ENCODE data around the gene PRKN.

Gene PRKN

GRCh38 chr6:161716176-161716575, 1011.4 kb downstream of the PRKN start:
- no peak for DNase-seq (ENCODE audit: low spot score)

- DNase-seq (ENCODE audit: low spot score): no peak
Measured at GRCh38 chr6:161711938-161712337, 1015.6 kb downstream of the PRKN start.

DNA sequence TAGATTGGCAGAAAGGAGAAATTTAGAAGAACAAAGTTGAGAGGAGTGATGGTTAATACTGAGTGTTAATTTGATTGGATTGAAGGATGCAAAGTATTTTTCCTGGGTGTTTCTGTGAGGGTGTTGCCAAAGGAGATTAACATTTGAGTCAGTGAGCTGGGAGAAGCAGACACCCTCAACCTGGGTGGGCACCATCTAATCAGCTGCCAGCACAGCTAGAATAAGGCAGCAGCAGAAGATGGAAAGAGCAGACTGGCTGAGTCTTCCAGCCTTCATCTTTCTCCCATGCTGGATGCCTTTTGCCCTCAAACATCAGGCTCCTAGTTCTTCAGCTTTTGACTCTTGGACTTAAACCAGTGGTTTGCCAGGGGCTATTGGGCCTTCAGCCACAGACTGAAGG, 1016.1 kb downstream of the PRKN start:
- no peak for DNase-seq (ENCODE audit: low spot score)

- DNase-seq (ENCODE audit: low spot score): no peak
Measured at GRCh38 chr6:161710698-161711097, 1016.9 kb downstream of the PRKN start.

- no peak for DNase-seq (ENCODE audit: low spot score)
Measured at GRCh38 chr6:161701056-161701455, 1026.5 kb downstream of the PRKN start.

GRCh38 chr6:161696801-161697200, 1030.8 kb downstream of the PRKN start:
- no peak for DNase-seq (ENCODE audit: low spot score)

DNA sequence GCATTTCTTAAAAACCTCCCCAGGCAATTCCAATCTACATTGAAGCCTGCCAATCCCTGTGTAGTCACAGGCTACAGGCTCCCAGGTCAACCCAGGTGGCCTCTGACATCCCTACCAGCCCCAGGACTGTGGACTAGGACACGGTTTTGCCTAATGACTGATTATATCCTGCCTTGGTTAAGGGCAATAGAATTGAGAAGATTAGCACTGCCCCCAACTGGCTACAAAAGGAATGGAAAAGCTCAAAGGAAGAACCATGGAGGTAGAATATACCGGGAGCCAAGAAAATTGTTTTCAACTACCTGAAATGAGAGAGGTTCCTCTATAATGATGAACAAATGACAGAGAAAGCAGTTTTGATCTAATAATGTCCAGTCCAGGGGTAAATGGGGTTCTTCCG, 1032.6 kb downstream of the PRKN start:
- DNase-seq (ENCODE audit: low spot score): peak; percentile 40

- no peak for DNase-seq (ENCODE audit: low spot score)
Measured at GRCh38 chr6:161686655-161687054, 1040.9 kb downstream of the PRKN start.

DNA sequence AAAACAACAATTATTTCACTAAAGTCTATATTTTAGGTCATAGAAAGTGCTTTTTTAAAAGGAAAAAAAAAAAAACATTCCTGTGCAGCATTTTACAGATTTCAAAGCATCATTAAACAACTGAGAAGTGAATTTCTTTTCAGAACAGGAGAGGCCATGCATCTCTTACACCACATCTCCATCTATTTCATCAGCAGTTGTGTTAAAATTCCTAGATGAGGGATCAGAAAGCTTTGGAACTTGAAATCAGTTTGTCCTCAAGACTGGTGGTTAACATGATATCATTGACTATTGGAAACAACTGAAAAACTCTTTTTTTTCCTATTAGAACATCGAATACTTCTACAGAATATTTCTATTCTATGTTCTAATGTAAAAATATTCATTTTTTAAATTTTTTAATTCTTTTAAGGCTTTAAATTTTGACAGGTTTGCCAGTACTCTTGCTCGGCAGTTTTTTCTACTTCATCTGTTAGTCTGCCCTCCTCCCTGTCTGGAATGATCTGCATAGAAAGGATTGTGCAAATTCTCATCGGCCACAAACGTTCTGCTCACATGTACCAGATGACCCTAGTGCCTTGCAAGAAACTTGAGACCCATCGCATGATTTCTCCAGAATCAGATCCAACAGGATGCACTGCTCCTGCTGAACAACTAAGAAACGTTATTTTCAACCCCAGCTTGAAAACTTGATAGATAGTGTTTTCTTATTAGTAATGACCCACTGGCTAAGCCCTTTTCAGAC, 1042.7 kb downstream of the PRKN start:
- peak; percentile 21 for DNase-seq (ENCODE audit: low spot score)

- DNase-seq (ENCODE audit: low spot score): no peak
Measured at GRCh38 chr6:161683400-161683799, 1044.2 kb downstream of the PRKN start.

- DNase-seq (ENCODE audit: low spot score): no peak
Measured at GRCh38 chr6:161682982-161683381, 1044.6 kb downstream of the PRKN start.

DNA sequence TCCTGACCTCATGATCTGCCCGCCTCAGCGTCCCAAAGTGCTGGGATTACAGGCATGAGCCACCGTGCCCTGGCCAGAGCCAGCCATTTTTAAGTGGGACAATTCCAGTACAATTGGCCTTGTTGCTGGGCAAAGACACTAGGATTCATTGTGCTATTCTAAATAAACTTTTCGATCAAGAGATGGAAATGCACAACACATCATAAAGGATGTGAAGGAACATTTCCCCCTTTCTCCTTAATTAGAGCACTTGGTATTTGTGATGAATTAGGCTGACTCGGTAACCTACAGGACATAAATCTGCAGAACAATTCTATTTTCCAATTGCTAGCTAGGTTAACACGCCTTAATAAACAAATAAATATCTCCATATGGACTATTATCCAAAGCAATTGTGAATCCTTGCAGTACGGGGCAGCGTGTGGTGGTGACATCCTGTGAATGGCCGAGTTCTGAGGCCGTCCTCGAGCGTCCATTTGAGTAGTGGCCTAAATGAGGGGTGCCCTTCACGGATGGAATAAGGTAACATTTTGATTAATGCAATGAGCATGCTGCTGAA, 1047.5 kb downstream of the PRKN start:
- no peak for DNase-seq (ENCODE audit: low spot score)

DNA sequence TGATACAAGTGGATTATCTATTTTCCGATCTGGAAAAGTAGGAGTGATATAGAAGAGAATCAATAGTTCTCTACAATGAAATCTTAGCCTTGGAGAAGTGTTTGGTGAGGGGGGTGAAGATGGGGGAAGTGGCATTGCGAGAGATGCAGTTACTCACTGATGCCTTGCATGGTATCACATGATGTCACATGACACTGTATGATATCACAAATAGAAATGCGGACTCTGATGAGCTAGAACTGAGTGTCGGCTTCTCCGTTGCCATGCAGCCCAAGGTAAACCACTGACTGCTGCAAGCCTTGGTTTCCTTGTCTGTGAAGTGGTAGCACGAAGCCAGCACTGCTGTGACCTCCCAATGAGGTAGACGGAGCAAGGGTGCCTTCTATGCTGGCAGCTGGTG, 1050.4 kb downstream of the PRKN start:
- no peak for DNase-seq (ENCODE audit: low spot score)

DNA sequence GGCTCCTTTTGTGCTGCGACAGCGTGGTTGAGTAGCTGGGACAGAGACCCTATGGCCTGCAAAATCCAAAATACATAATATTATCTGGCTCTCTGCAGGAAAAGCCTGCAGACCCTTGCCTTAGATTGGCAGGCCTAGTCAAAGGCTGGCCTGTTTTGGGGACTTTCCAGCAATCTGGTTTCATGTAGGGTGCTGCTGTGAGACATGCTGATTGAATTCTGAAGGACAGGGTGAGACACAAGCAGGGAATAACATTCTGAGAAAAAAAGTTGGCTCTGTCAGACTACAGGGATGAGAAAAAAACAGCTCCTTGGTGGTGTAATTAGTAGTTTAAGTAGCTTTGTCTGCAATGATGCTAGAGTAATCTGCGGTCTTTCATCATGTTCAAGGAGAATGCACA, 1051.0 kb downstream of the PRKN start:
- no peak for DNase-seq (ENCODE audit: low spot score)

- DNase-seq (ENCODE audit: low spot score): no peak
Measured at GRCh38 chr6:161674930-161675682, 1052.5 kb downstream of the PRKN start.

GRCh38 chr6:161673026-161673425, 1054.5 kb downstream of the PRKN start:
- DNase-seq (ENCODE audit: low spot score): no peak

- no peak for DNase-seq (ENCODE audit: low spot score)
Measured at GRCh38 chr6:161671117-161671516, 1056.4 kb downstream of the PRKN start.

DNA sequence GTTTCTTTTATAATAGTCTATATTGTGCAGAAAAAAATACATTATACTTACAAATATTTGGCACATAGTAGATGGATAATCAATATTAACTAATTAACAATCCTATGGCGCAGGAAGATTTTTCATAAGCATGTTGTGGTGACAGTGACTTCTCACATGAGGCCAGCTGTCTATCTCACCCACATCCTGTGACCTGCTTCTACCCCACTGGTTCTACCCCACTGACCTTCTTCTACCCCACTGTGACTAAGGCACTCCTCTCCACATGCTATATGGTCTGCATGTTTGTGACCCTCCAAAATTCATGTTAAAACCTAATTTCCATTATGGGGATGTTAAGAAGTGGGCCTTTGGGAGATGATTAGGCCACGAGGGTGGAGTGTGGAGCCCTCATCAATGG, 1058.9 kb downstream of the PRKN start:
- DNase-seq (ENCODE audit: low spot score): no peak

GRCh38 chr6:161667957-161668356, 1059.6 kb downstream of the PRKN start:
- DNase-seq (ENCODE audit: low spot score): no peak

- DNase-seq (ENCODE audit: low spot score): no peak
Measured at GRCh38 chr6:161663682-161664081, 1063.9 kb downstream of the PRKN start.

DNA sequence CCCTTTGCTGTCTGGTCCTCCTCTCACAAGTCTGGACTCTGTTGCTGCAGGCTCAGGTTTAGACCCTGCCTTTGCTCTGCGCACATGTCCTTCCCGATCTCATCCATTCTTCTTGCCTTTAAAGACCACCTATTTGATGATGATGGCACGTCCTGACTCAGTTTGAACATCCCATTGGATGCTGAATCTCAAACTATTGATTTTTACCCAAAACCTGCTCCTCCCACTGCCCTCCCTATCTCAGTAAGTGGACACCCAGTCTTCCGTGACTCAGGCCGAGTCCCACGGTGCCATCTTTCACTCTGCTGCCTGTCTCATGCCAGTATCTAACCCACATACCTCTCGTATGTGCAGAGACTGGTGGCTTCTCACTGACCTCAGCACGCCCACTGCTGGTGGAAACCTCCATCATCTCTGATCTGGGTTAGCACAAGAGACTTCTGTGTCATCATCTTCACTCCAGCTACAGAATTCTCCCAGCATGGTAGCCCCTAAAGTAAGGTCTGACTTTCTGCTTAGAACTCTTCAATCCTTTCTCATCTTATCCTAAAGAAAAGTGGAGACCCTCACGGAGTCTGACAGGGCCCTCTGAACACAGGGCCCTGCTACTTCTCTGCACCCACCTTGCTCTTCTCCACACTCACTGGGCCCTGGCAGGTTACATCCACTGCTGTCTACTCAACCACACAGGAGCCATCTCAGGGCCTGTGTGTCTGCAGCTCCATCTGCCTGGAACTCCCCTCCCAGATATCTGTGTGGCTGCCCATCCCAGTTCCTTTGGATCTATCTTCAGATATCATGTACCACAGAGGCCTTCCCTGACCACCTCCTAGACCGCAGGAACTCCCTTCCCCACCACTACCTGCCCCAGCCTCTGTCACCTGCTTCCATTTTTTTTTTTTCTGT, 1066.6 kb downstream of the PRKN start:
- peak; percentile 17 for DNase-seq (ENCODE audit: low spot score)

GRCh38 chr6:161658211-161658610, 1069.4 kb downstream of the PRKN start:
- DNase-seq (ENCODE audit: low spot score): no peak
